Endothelial cell of umbilical vein (primary cell): ENCODE measurements around the gene EMCN. TPM values are rescaled to one million over a fixed set of nuclear protein-coding genes. Genes with fewer than 3 reads are reported as not detected.

ENCODE experiments used
- BruUV-seq: library from RNA; stranded (reverse); fragments of 400-500 nt; replicated peaks from 2 replicates; lab custom pipeline; 2021; lab: Mats Ljungman, UMichigan
- CTCF ChIA-PET: fragments of 300-600, 350-600 bp; sonication (Branson Sonifier 250); formaldehyde crosslinking; loops from one replicate; lab custom pipeline; 2021; ENCODE audit warnings: antibody characterized with exemption, inconsistent platforms; lab: Charles Lee
- POLR2A ChIA-PET: fragments of 300-600, 350-600 bp; sonication (Branson Sonifier 250); formaldehyde crosslinking; loops from one replicate; lab custom pipeline; 2021; ENCODE audit warnings: antibody characterized with exemption, inconsistent platforms; lab: Charles Lee
- DNase-seq: peaks from one replicate; pipeline ENCODE4 v3.0.0-alpha.2; 2011; ENCODE audit warnings: low read depth, low spot score
- FAIRE-seq: peaks from 2 replicates; lab custom pipeline; 2011; peaks lifted over from hg19 to GRCh38; lab: Jason Lieb, UNC
- H2AFZ ChIP-seq: 2 replicates; pipeline ENCODE4 v1.6.0; 2012; ENCODE audit warnings: low read depth, low read length, control low read depth, inconsistent platforms
- H3K27ac ChIP-seq: 2 replicates; pipeline ENCODE4 v1.5.1; 2011; ENCODE audit warnings: low read depth, mild to moderate bottlenecking, control low read depth, low read length, moderate library complexity; ENCODE audit not compliant: insufficient read depth
- H3K27me3 ChIP-seq, 2 experiments: 2 replicates each; pipeline versions ENCODE4 v1.6.0 to v1.6.1; 2011; ENCODE audit warnings: low read length in 2 of 2, mixed read lengths in 1 of 2; ENCODE audit not compliant: control insufficient read depth in 2 of 2, insufficient read depth in 2 of 2
- H3K36me3 ChIP-seq, 2 experiments: 2 replicates in 1 of 2; 3 replicates in 1 of 2; pipeline ENCODE4 v1.5.1; 2011; ENCODE audit warnings: low read length in 2 of 2, mild to moderate bottlenecking in 1 of 2, moderate library complexity in 1 of 2; ENCODE audit not compliant: control insufficient read depth in 2 of 2, insufficient read depth in 2 of 2; ENCODE audit errors: extremely low read depth in 1 of 2
- H3K4me1 ChIP-seq: 3 replicates; pipeline ENCODE4 v1.5.1; 2011; ENCODE audit warnings: mild to moderate bottlenecking, low read length; ENCODE audit not compliant: control insufficient read depth, insufficient read depth; ENCODE audit errors: extremely low read depth
- H3K4me2 ChIP-seq: 2 replicates; pipeline ENCODE4 v1.6.1; 2011; ENCODE audit warnings: low read length, control low read depth, mixed read lengths; ENCODE audit not compliant: insufficient read depth
- H3K4me3 ChIP-seq, 3 experiments: fragments of 200-600 bp in 1 of 3; sonication (generic), shearing (Covaris generic) in 1 of 3; replicated peaks in 1 of 3; 2 replicates each; pipeline ENCODE4 v1.5.1; 2011 to 2016; ENCODE audit warnings: control low read depth in 3 of 3, low read length in 3 of 3, mild to moderate bottlenecking in 2 of 3, inconsistent platforms in 1 of 3, low read depth in 1 of 3, moderate library complexity in 1 of 3; ENCODE audit not compliant: insufficient read depth in 1 of 3
- H3K79me2 ChIP-seq: 2 replicates; pipeline ENCODE4 v1.6.0; 2012; ENCODE audit warnings: low read length, inconsistent platforms; ENCODE audit not compliant: control insufficient read depth, insufficient read depth
- H3K9ac ChIP-seq: replicated peaks from 2 replicates; pipeline ENCODE3; 2011; ENCODE audit warnings: low read length, control low read depth; ENCODE audit not compliant: insufficient read depth; ENCODE audit errors: extremely low read depth
- H3K9me1 ChIP-seq: replicated peaks from 3 replicates; pipeline ENCODE4 v1.6.0; 2011; ENCODE audit warnings: mild to moderate bottlenecking, low read length; ENCODE audit not compliant: control insufficient read depth, insufficient read depth; ENCODE audit errors: extremely low read depth
- H3K9me3 ChIP-seq: replicated peaks from 2 replicates; pipeline ENCODE4 v1.5.1; 2012; ENCODE audit warnings: low read length, inconsistent platforms; ENCODE audit not compliant: control insufficient read depth, insufficient read depth
- H4K20me1 ChIP-seq: replicated peaks from 2 replicates; pipeline ENCODE3; 2011; ENCODE audit warnings: mild to moderate bottlenecking, low read length; ENCODE audit not compliant: control insufficient read depth, insufficient read depth; ENCODE audit errors: extremely low read depth
- FOS ChIP-seq: IDR thresholded peaks from 2 replicates; pipeline ENCODE4 v1.6.1; 2011; ENCODE audit warnings: mild to moderate bottlenecking, low read length, moderate library complexity, borderline replicate concordance; ENCODE audit not compliant: insufficient read depth
- JUN ChIP-seq: IDR thresholded peaks from 2 replicates; pipeline ENCODE4 v1.6.1; 2011; ENCODE audit warnings: borderline replicate concordance, low read depth; ENCODE audit not compliant: insufficient read length, insufficient read depth
- MYC ChIP-seq: IDR thresholded peaks from one replicate; pipeline ENCODE4 v1.6.1; 2011; ENCODE audit warnings: mild to moderate bottlenecking, low read depth, low read length
- dilution Hi-C: fragments of 300-500 bp; cut with MboI; formaldehyde crosslinking; loops from one replicate; pipeline ENCODE4 v1.15.0; 2019; ENCODE audit warnings: low sequenced_read_pairs; ENCODE audit not compliant: extremely low pct_ligation_motif_present
- intact Hi-C: fragments of 100-400 bp; cut with micrococcal nuclease; formaldehyde crosslinking; loops from one replicate; pipeline ENCODE4 v1.10.0; 2022
- polyA plus RNA-seq, 4 experiments: library from polyadenylated mRNA; depleted of rRNA in 3 of 4; stranded (reverse) in 3 of 4; unstranded in 1 of 4; fragments of >200 nt; gene quantifications; 2 replicates each; pipeline versions ENCODE4 v1.2.1 to v1.2.3, GENCODE V29; 2011 to 2012; ENCODE audit warnings: missing spikeins in 1 of 4
- total RNA-seq: library from RNA; stranded (reverse); gene quantifications from 2 replicates; pipeline ENCODE4 v1.2.3, GENCODE V29; 2021
- TF ChIP-seq, protein P1 (sequence below): IDR thresholded peaks from 2 replicates; pipeline ENCODE4 v1.6.1; 2011; ENCODE audit not compliant: insufficient read depth, insufficient read length
- TF ChIP-seq, protein P2 (sequence below), 2 donors: IDR thresholded peaks; 1 replicate in 1 of 2; 2 replicates in 1 of 2; pipeline ENCODE4 v1.5.1; 2011; ENCODE audit warnings: low read length in 2 of 2, mild to moderate bottlenecking in 2 of 2, moderate library complexity in 2 of 2, control low read depth in 1 of 2, inconsistent platforms in 1 of 2, low read depth in 1 of 2; ENCODE audit not compliant: insufficient read depth in 1 of 2; ENCODE audit errors: extremely low read depth in 1 of 2

EMCN gene
- total and polyA plus RNA-seq, 2 donors (not counting 3 experiments of a cell fraction or from before 2014, with no cell fraction given): 51.6 to 97.3 TPM

DNA sequence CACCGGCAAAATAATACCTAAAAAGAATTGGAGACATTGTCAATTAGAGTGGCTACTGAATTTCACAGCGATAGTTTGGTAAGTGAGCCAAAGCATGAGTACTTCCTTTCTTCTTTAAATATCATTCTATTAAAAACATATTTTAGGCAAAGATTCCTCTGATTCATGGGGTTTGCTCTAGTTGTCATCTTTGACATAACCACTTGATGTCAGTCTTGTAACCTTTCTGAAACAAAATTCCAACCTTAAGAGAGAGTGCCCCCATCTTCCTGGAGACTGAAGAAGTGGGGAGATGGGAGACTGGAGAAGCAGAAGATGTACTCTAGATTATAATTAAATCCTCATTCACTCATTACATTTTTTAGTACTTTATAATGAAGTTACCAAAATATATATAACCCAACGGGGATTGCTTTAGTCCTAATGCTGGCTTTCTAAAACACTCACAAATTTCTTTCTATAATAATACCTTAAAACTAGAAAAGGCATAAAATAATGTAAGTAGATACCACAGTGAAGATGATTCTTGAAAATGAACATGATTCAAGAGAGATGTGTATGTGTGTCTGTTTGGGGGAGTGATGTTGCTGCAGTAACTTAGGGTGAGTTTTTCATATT is 96.4 kb downstream of the EMCN start:
- H3K27ac ChIP-seq: peak overlapping the region; percentile 43
- ChIA-PET POLR2A (no interaction called here), CTCF (interaction anchor here (0.8 kb wide), 1 partner anchor 118 kb away, joined by 3 read pairs; no protein-coding TSS in a partner anchor)
- TF ChIP-seq, protein P1, sequence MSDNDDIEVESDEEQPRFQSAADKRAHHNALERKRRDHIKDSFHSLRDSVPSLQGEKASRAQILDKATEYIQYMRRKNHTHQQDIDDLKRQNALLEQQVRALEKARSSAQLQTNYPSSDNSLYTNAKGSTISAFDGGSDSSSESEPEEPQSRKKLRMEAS: no peak
- no peak for TF ChIP-seq FOS
- no peak for TF ChIP-seq MYC
- no peak for TF ChIP-seq JUN
- TF ChIP-seq, protein P2, sequence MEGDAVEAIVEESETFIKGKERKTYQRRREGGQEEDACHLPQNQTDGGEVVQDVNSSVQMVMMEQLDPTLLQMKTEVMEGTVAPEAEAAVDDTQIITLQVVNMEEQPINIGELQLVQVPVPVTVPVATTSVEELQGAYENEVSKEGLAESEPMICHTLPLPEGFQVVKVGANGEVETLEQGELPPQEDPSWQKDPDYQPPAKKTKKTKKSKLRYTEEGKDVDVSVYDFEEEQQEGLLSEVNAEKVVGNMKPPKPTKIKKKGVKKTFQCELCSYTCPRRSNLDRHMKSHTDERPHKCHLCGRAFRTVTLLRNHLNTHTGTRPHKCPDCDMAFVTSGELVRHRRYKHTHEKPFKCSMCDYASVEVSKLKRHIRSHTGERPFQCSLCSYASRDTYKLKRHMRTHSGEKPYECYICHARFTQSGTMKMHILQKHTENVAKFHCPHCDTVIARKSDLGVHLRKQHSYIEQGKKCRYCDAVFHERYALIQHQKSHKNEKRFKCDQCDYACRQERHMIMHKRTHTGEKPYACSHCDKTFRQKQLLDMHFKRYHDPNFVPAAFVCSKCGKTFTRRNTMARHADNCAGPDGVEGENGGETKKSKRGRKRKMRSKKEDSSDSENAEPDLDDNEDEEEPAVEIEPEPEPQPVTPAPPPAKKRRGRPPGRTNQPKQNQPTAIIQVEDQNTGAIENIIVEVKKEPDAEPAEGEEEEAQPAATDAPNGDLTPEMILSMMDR (IDR thresholded peaks at IDR 0.05; ENCODE audit: extremely low read depth in 1 of 2, insufficient read depth in 1 of 2, low read depth in 1 of 2, low read length in 2 of 2): peak; percentile 30 to 44
- BruUV-seq: no TSS peak
- H3K79me2 ChIP-seq: no peaks in the 10 kb centered on the region
- H3K4me3 ChIP-seq: no peak overlapping the region
- H3K4me2 ChIP-seq: peak overlapping the region; percentile 51
- H3K27me3 ChIP-seq: no peaks in the 10 kb centered on the region
- H4K20me1 ChIP-seq: no peaks in the 10 kb centered on the region
- no peaks in the 10 kb centered on the region for H3K9me3 ChIP-seq
- FAIRE-seq (peak; percentile 8), DNase-seq (peak; percentile 73)
- H3K36me3 ChIP-seq: peaks cover 0 to 4% of the 10 kb centered on the region in 2 experiments
- H3K9me1 ChIP-seq: no peaks in the 10 kb centered on the region
- H3K4me1 ChIP-seq: peaks cover 18% of the 10 kb centered on the region
- dilution Hi-C loops (no loop called here), intact Hi-C loops (loop anchor here (1.0 to 5.0 kb wide), 8 partner anchors 235 to 1309 kb away; partner anchors contain the start of gene PPP3CA)
- no peak overlapping the region for H3K9ac ChIP-seq
- peak overlapping the region; percentile 72 for H2AFZ ChIP-seq
